Karpas-422 (cell line): Measurements from ENCODE around the gene CELF6. TPM values are rescaled to one million over a fixed set of nuclear protein-coding genes. Genes with fewer than 3 reads are reported as not detected.

ENCODE experiments used
- DNase-seq: peaks from one replicate; pipeline ENCODE4 v3.0.0-alpha.2; 2015
- H2AFZ ChIP-seq: fragments of 200-600 bp; sonication (generic); 2 replicates; pipeline ENCODE4 v1.6.1; 2014; ENCODE audit warnings: antibody characterized with exemption, low read length, mixed read lengths
- H3K27ac ChIP-seq: fragments of 200-600 bp; sonication (generic); 2 replicates; pipeline ENCODE4 v1.5.1; 2014; ENCODE audit warnings: mild to moderate bottlenecking, low read length, moderate library complexity
- H3K27me3 ChIP-seq: fragments of 200-600 bp; sonication (generic); 2 replicates; pipeline ENCODE4 v1.6.1; 2014; ENCODE audit warnings: low read length, mixed read lengths
- H3K36me3 ChIP-seq: fragments of 200-600 bp; sonication (generic); 2 replicates; pipeline ENCODE4 v1.6.1; 2014; ENCODE audit warnings: low read length, mixed read lengths; ENCODE audit not compliant: insufficient read depth
- H3K4me1 ChIP-seq: fragments of 200-600 bp; sonication (generic); 2 replicates; pipeline ENCODE4 v1.6.1; 2014; ENCODE audit warnings: mild to moderate bottlenecking, low read length, mixed read lengths
- H3K4me2 ChIP-seq: fragments of 200-600 bp; sonication (generic); 2 replicates; pipeline ENCODE4 v1.6.1; 2014; ENCODE audit warnings: low read length, low read depth, mild to moderate bottlenecking; ENCODE audit not compliant: poor library complexity, severe bottlenecking
- H3K4me3 ChIP-seq: fragments of 200-600 bp; sonication (generic); 2 replicates; pipeline ENCODE4 v1.5.1; 2014; ENCODE audit warnings: mild to moderate bottlenecking, antibody characterized with exemption, low read length, mixed read lengths
- H3K79me2 ChIP-seq: fragments of 200-600 bp; sonication (generic); 2 replicates; pipeline ENCODE4 v1.6.1; 2014; ENCODE audit warnings: mild to moderate bottlenecking, low read length, mixed read lengths
- H3K9ac ChIP-seq: fragments of 200-600 bp; sonication (generic); 2 replicates; pipeline ENCODE4 v1.6.0; 2014; ENCODE audit warnings: low read length
- H3K9me2 ChIP-seq: fragments of 200-600 bp; sonication (generic), shearing (Covaris generic); replicated peaks from 2 replicates; pipeline ENCODE4 v1.6.0; 2014; ENCODE audit warnings: mild to moderate bottlenecking, low read length, moderate library complexity; ENCODE audit not compliant: insufficient read depth
- H3K9me3 ChIP-seq: fragments of 300-700, 200-600 bp; sonication (generic); 2 replicates; pipeline ENCODE4 v1.6.1; 2014; ENCODE audit warnings: low read length, mixed read lengths
- H4K20me1 ChIP-seq: fragments of 200-600 bp; sonication (generic); 2 replicates; pipeline ENCODE4 v1.6.1; 2014; ENCODE audit warnings: mild to moderate bottlenecking, antibody characterized with exemption, low read length, low read depth; ENCODE audit not compliant: insufficient read depth
- total RNA-seq: library from RNA; depleted of rRNA; stranded (reverse); fragments of >200 nt; shearing (Covaris generic); gene quantifications from 2 replicates; pipeline ENCODE4 v1.2.3, GENCODE V29; 2014; ENCODE audit warnings: low replicate concordance

The CELF6 gene
- total RNA-seq, 1 experiment from 2014 or later, result 4.6 TPM

GRCh38 chr15:72249142-72249810 lies 70.7 kb downstream of the CELF6 start:
- no peaks in the 10 kb centered on the region for H3K27me3 ChIP-seq
- H3K36me3 ChIP-seq, result peaks cover 32% of the 10 kb centered on the region; the same call in 1 of the 2 replicates
- no peak for DNase-seq
- H3K9me3 ChIP-seq, result no peaks in the 10 kb centered on the region
- H3K79me2 ChIP-seq, result no peaks in the 10 kb centered on the region
- H3K4me2 ChIP-seq, result no peak overlapping the region
- no peak overlapping the region for H3K27ac ChIP-seq
- no peaks in the 10 kb centered on the region for H4K20me1 ChIP-seq
- no peaks in the 10 kb centered on the region for H3K4me1 ChIP-seq
- no peaks in the 10 kb centered on the region for H3K9me2 ChIP-seq
- no peak overlapping the region for H2AFZ ChIP-seq
- H3K4me3 ChIP-seq, result no peak overlapping the region
- H3K9ac ChIP-seq, result no peak overlapping the region

GRCh38 chr15:72248514-72248913 lies 71.4 kb downstream of the CELF6 start:
- Histone ChIP-seq H2AFZ (no peak overlapping the region), H3K4me2 (no peak overlapping the region), H3K4me1 (no peaks in the 10 kb centered on the region), H3K27me3 (no peaks in the 10 kb centered on the region), H3K9ac (no peak overlapping the region), H3K9me2 (no peaks in the 10 kb centered on the region), H3K27ac (no peak overlapping the region), H4K20me1 (no peaks in the 10 kb centered on the region), H3K9me3 (no peaks in the 10 kb centered on the region), H3K4me3 (no peak overlapping the region), H3K36me3 (peaks cover 33% of the 10 kb centered on the region; the same call in 1 of the 2 replicates), H3K79me2 (no peaks in the 10 kb centered on the region)
- DNase-seq, result no peak

- Histone ChIP-seq H3K4me1 (no peaks in the 10 kb centered on the region), H3K36me3 (peaks cover 21% of the 10 kb centered on the region; the same call in 1 of the 2 replicates), H3K4me2 (no peak overlapping the region), H3K4me3 (no peak overlapping the region), H4K20me1 (no peaks in the 10 kb centered on the region), H3K27ac (no peak overlapping the region), H3K9me3 (no peaks in the 10 kb centered on the region), H3K79me2 (no peaks in the 10 kb centered on the region), H3K9me2 (no peaks in the 10 kb centered on the region), H2AFZ (no peak overlapping the region), H3K27me3 (no peaks in the 10 kb centered on the region), H3K9ac (no peak overlapping the region)
- DNase-seq, result no peak
Observed at GRCh38 chr15:72242775-72243370, 77.1 kb downstream of the CELF6 start.

- no peak overlapping the region for H3K27ac ChIP-seq
Observed at GRCh38 chr15:72239652-72240051, 80.3 kb downstream of the CELF6 start.

GRCh38 chr15:72238586-72238985 lies 81.4 kb downstream of the CELF6 start:
- no peak overlapping the region for H3K27ac ChIP-seq
- H3K4me2 ChIP-seq, result no peak overlapping the region
- no peaks in the 10 kb centered on the region for H3K79me2 ChIP-seq
- H3K4me3 ChIP-seq, result no peak overlapping the region
- no peaks in the 10 kb centered on the region for H3K27me3 ChIP-seq
- no peaks in the 10 kb centered on the region for H3K4me1 ChIP-seq
- no peaks in the 10 kb centered on the region for H3K9me2 ChIP-seq
- no peak overlapping the region for H2AFZ ChIP-seq
- no peaks in the 10 kb centered on the region for H3K9me3 ChIP-seq
- H3K36me3 ChIP-seq, result peaks cover 11% of the 10 kb centered on the region; the same call in 1 of the 2 replicates
- H3K9ac ChIP-seq, result no peak overlapping the region
- DNase-seq, result no peak
- H4K20me1 ChIP-seq, result no peaks in the 10 kb centered on the region

More at GRCh38 chr15:72239652-72240051, 80.3 kb downstream of the CELF6 start:
- Histone ChIP-seq H2AFZ (no peak overlapping the region), H3K27me3 (no peaks in the 10 kb centered on the region), H3K79me2 (no peaks in the 10 kb centered on the region), H3K9me3 (no peaks in the 10 kb centered on the region), H3K4me2 (no peak overlapping the region), H3K4me1 (no peaks in the 10 kb centered on the region), H4K20me1 (no peaks in the 10 kb centered on the region), H3K9ac (no peak overlapping the region), H3K4me3 (no peak overlapping the region), H3K36me3 (peaks cover 21% of the 10 kb centered on the region; the same call in 1 of the 2 replicates), H3K9me2 (no peaks in the 10 kb centered on the region)
- no peak for DNase-seq

- Histone ChIP-seq H3K9ac (no peak overlapping the region), H3K36me3 (peaks cover 11% of the 10 kb centered on the region; the same call in 1 of the 2 replicates), H3K27ac (no peak overlapping the region), H3K27me3 (no peaks in the 10 kb centered on the region), H3K4me1 (no peaks in the 10 kb centered on the region), H3K79me2 (no peaks in the 10 kb centered on the region), H3K9me3 (no peaks in the 10 kb centered on the region), H3K9me2 (no peaks in the 10 kb centered on the region), H2AFZ (no peak overlapping the region), H3K4me2 (no peak overlapping the region), H4K20me1 (no peaks in the 10 kb centered on the region), H3K4me3 (no peak overlapping the region)
- no peak for DNase-seq
Observed at GRCh38 chr15:72237853-72238224, 82.1 kb downstream of the CELF6 start.

- Histone ChIP-seq H3K4me2 (no peak overlapping the region), H3K36me3 (peaks cover 5% of the 10 kb centered on the region; the same call in 1 of the 2 replicates), H3K9ac (no peak overlapping the region), H3K4me1 (peaks cover 3% of the 10 kb centered on the region), H2AFZ (no peak overlapping the region), H3K4me3 (no peak overlapping the region), H3K27ac (no peak overlapping the region), H3K79me2 (no peaks in the 10 kb centered on the region), H3K9me3 (no peaks in the 10 kb centered on the region), H4K20me1 (no peaks in the 10 kb centered on the region), H3K9me2 (no peaks in the 10 kb centered on the region), H3K27me3 (no peaks in the 10 kb centered on the region)
- no peak for DNase-seq
Observed at GRCh38 chr15:72237029-72237852, 82.7 kb downstream of the CELF6 start.

- Histone ChIP-seq H3K27me3 (no peaks in the 10 kb centered on the region), H3K27ac (no peak overlapping the region), H3K9ac (no peak overlapping the region), H4K20me1 (no peaks in the 10 kb centered on the region), H2AFZ (no peak overlapping the region), H3K79me2 (no peaks in the 10 kb centered on the region), H3K4me2 (no peak overlapping the region), H3K9me3 (no peaks in the 10 kb centered on the region), H3K4me1 (peaks cover 11% of the 10 kb centered on the region), H3K4me3 (no peak overlapping the region), H3K9me2 (no peaks in the 10 kb centered on the region), H3K36me3 (peaks cover 5% of the 10 kb centered on the region; the same call in 1 of the 2 replicates)
- no peak for DNase-seq
Observed at GRCh38 chr15:72236381-72237003, 83.5 kb downstream of the CELF6 start.
